ENCODE results near the gene SPECC1.

- TF ChIP-seq, protein P1, sequence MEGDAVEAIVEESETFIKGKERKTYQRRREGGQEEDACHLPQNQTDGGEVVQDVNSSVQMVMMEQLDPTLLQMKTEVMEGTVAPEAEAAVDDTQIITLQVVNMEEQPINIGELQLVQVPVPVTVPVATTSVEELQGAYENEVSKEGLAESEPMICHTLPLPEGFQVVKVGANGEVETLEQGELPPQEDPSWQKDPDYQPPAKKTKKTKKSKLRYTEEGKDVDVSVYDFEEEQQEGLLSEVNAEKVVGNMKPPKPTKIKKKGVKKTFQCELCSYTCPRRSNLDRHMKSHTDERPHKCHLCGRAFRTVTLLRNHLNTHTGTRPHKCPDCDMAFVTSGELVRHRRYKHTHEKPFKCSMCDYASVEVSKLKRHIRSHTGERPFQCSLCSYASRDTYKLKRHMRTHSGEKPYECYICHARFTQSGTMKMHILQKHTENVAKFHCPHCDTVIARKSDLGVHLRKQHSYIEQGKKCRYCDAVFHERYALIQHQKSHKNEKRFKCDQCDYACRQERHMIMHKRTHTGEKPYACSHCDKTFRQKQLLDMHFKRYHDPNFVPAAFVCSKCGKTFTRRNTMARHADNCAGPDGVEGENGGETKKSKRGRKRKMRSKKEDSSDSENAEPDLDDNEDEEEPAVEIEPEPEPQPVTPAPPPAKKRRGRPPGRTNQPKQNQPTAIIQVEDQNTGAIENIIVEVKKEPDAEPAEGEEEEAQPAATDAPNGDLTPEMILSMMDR (IDR thresholded peaks at IDR 0.05; ENCODE audit: insufficient read depth, low read depth, low read length), result no peak
- no peak for TF ChIP-seq EZH2 (IDR thresholded peaks at IDR 0.05; ENCODE audit: insufficient read depth, low read length)
These were observed 89.2 kb downstream of the SPECC1 start for GRCh38 chr17:20098314-20098713.

Data from astrocyte (in vitro differentiated cells and primary cell).